BJ (cell line): ENCODE results near the gene KRT80. TPM values are rescaled to one million over a fixed set of nuclear protein-coding genes. Genes with fewer than 3 reads are reported as not detected.
"Not testable (repeated sequence)": the region's sequence is repeated elsewhere in the genome, so short reads cannot be mapped to it uniquely, and the experiment has no call there.

ENCODE experiments used
- CTCF ChIA-PET: fragments of 350-600 bp; formaldehyde crosslinking; extraction: SDS; loops from one replicate; lab custom pipeline; 2021; ENCODE audit warnings: antibody characterized with exemption, inconsistent platforms; lab: Yijun Ruan, JAX
- POLR2A ChIA-PET: fragments of 300-600 bp; sonication (Branson Sonifier 250); formaldehyde crosslinking; extraction: SDS; loops from one replicate; lab custom pipeline; 2021; ENCODE audit warnings: antibody characterized with exemption; lab: Charles Lee
- DNase-seq: peaks from one replicate; pipeline ENCODE4 v3.0.0-alpha.2; 2011; ENCODE audit warnings: low read depth
- H3K27me3 ChIP-seq: 2 replicates; pipeline ENCODE4 v1.6.0; 2011; ENCODE audit warnings: low read length; ENCODE audit not compliant: control insufficient read depth, insufficient read depth
- H3K36me3 ChIP-seq: 2 replicates; pipeline ENCODE4 v1.5.1; 2011; ENCODE audit warnings: low read length; ENCODE audit not compliant: control insufficient read depth, insufficient read depth
- H3K4me3 ChIP-seq: 2 replicates; pipeline ENCODE4 v1.5.1; 2011; ENCODE audit warnings: low read depth, mild to moderate bottlenecking, control low read depth, low read length
- CTCF ChIP-seq: IDR thresholded peaks from 2 replicates; pipeline ENCODE4 v1.5.1; 2011; ENCODE audit warnings: low read depth, mild to moderate bottlenecking, control low read depth, inconsistent platforms, low read length, moderate library complexity; ENCODE audit not compliant: insufficient read depth
- polyA minus RNA-seq: library from RNA; depleted of rRNA, polyadenylated mRNA; stranded (reverse); fragments of >200 nt; gene quantifications from 2 replicates; pipeline ENCODE4 v1.2.3, GENCODE V29; 2011; rRNA and poly(A)+ RNA removed
- polyA plus RNA-seq: library from polyadenylated mRNA; depleted of rRNA; stranded (reverse); fragments of >200 nt; gene quantifications from 2 replicates; pipeline ENCODE4 v1.2.3, GENCODE V29; 2011; rRNA removed

Gene KRT80
- polyA plus RNA-seq (4.2 and 5.9 TPM in 2 replicates), polyA minus RNA-seq (3.1 and 4.0 TPM in 2 replicates)

GRCh38 chr12:52191841-52192791 is at the start of gene KRT80:
Gene KRT80 (minus strand): TSS chr12:52192014. CDS start chr12:52191902, 112 bp downstream.
- CTCF ChIA-PET: interaction anchor here (0.6 to 7.9 kb wide), 8 partner anchors 13 to 1003 kb away, joined by 3 to 45 read pairs (median 4); no protein-coding TSS in a partner anchor
- Histone ChIP-seq H3K27me3 (no peaks in the 10 kb centered on the region), H3K36me3 (no peaks in the 10 kb centered on the region), H3K4me3 (no peak within 1 kb of the TSS)
- TF ChIP-seq CTCF: no peak
- DNase-seq: peak; percentile 92
- POLR2A ChIA-PET: interaction anchor here (0.7 kb wide), 1 partner anchor 52 kb away, joined by 3 read pairs; no protein-coding TSS in a partner anchor

- ChIA-PET CTCF (interaction anchor here (1.5 kb wide), 1 partner anchor 38 kb away, joined by 9 read pairs; no protein-coding TSS in a partner anchor), POLR2A (no interaction called here)
- DNase-seq: no peak
- TF ChIP-seq CTCF: no peak
- Histone ChIP-seq H3K4me3 (no peak overlapping the region), H3K36me3 (no peaks in the 10 kb centered on the region), H3K27me3 (no peaks in the 10 kb centered on the region)
These were observed 49.5 kb upstream of the KRT80 start for GRCh38 chr12:52241205-52241842.

- CTCF ChIA-PET, H3K36me3 ChIP-seq, H3K4me3 ChIP-seq, POLR2A ChIA-PET, H3K27me3 ChIP-seq, DNase-seq: not testable (repeated sequence)
These were observed 48.4 kb upstream of the KRT80 start for GRCh38 chr12:52240247-52240646.

- no peak overlapping the region for H3K4me3 ChIP-seq
- ChIA-PET CTCF (no interaction called here), POLR2A (no interaction called here)
- no peak for DNase-seq
- H3K27me3 ChIP-seq: no peaks in the 10 kb centered on the region
- no peaks in the 10 kb centered on the region for H3K36me3 ChIP-seq
- TF ChIP-seq CTCF: no peak
These were observed 48.0 kb upstream of the KRT80 start for GRCh38 chr12:52239767-52240166.

GRCh38 chr12:52238916-52239646 is 47.3 kb upstream of the KRT80 start:
- DNase-seq: no peak
- POLR2A ChIA-PET: no interaction called here
- CTCF ChIA-PET: interaction anchor here (1.0 kb wide), 1 partner anchor 40 kb away, joined by 5 read pairs; no protein-coding TSS in a partner anchor
- no peak overlapping the region for H3K4me3 ChIP-seq
- no peaks in the 10 kb centered on the region for H3K36me3 ChIP-seq
- no peak for TF ChIP-seq CTCF
- H3K27me3 ChIP-seq: no peaks in the 10 kb centered on the region
